Measurements from ENCODE around the gene C2CD4B.

The C2CD4B gene, protein sequence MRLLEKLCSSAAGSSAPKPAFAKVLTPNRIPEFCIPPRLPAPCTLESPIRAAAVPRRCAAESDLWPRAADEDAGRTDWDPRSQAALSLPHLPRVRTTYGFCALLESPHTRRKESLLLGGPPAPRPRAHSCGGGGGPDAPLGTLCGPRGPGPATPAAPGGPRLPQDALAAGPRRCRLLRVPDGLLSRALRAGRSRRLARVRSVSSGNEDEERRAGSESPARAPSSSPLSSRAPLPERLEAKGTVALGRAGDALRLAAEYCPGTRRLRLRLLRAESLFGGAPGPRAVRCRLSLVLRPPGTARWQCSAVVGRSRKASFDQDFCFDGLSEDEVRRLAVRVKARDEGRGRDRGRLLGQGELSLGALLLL

DNA sequence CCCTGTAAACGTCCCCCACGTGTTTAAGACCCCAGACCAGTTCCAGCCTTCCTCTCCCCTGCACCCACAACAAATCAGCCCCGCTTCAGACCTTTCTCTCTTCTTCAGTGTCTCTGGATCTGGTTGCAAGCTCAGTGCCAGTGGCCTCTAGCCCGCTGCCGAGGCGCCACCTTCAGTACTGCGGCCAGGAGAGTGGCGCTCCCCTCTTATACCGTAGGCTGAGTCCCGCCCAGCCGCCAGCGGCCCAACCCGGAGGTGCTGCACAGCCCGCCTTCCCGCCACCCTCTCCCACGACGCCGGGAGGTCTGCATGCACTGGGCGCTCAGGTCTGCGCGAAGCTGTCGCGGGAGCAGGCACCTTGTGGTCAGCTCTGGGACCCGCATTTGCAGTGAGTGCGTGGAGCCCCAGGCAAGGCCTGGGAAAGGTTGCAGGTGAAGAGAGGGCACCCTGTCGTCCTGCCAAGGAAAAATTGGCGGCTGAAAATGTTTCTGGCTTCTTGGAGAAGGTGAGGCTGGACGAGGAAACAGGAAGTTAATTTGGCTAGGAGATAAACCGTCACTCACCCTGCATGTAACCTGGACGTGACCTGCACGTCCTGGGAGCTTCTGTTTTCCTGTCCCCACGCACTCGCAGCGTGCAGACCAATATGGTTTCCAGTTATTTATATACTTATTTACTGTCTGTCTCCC lies at the start of gene C2CD4B:
Gene C2CD4B (minus strand): TSS at position 182 of the 689 bp plus-strand sequence. CDS start 301 bp downstream, outside the sequence.
- peaks cover 14% of the 10 kb centered on the region for H3K4me1 Mint-ChIP-seq
- H3K4me3 Mint-ChIP-seq, result peak within 1 kb of the TSS; percentile 71
- H3K27ac Mint-ChIP-seq, result peak within 1 kb of the TSS; percentile 17
- no peaks in the 10 kb centered on the region for H3K36me3 Mint-ChIP-seq
- peaks cover 56% of the 10 kb centered on the region for H3K27me3 Mint-ChIP-seq
- no peaks in the 10 kb centered on the region for H3K9me3 Mint-ChIP-seq

DNA sequence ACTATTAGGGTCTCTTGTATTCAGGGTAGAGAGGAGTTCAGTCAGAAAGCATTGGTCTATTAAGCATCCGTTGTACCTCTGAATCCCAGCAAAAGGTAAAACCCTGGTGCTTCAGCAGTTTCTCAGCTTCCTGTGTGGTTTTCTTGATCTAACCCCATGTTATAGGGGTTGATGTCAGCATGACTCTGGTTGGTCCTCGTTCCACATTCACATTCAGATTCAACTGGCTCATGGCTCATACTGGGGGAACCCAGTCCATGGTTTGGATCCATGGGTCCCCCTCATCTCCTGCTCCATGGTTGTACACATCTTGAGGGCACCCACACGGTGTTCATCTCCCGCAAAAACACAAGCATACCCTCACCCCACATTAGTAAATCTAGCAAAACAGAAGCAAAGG lies 47.7 kb upstream of the C2CD4B start:
- no peak overlapping the region for H3K4me3 Mint-ChIP-seq
- H3K27me3 Mint-ChIP-seq, result peaks cover 4% of the 10 kb centered on the region
- H3K36me3 Mint-ChIP-seq, result peaks cover 3% of the 10 kb centered on the region
- no peak overlapping the region for H3K27ac Mint-ChIP-seq
- H3K9me3 Mint-ChIP-seq, result peaks cover 18% of the 10 kb centered on the region
- H3K4me1 Mint-ChIP-seq, result peaks cover 10% of the 10 kb centered on the region

DNA sequence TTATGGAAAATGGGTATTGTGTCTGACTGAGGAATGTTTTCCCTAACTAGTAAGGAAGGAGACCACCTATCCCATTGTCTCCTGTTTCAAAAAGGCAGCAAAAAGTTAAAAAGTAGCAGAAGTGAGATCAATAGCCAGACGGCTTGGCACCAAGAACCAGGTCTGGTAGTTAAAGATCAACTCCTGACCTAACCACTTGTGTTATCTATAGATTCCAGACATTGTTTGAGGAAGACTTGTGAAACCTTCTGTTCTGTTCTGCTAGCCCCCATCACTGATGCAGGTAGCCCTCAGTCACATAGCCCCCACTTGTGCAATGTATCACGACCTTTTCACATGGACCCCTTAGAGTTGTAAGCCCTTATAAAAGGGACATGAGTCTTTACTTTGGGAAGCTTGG lies 46.3 kb upstream of the C2CD4B start:
- Mint-ChIP-seq H3K4me1 (peaks cover 10% of the 10 kb centered on the region), H3K36me3 (no peaks in the 10 kb centered on the region), H3K4me3 (no peak overlapping the region)

DNA sequence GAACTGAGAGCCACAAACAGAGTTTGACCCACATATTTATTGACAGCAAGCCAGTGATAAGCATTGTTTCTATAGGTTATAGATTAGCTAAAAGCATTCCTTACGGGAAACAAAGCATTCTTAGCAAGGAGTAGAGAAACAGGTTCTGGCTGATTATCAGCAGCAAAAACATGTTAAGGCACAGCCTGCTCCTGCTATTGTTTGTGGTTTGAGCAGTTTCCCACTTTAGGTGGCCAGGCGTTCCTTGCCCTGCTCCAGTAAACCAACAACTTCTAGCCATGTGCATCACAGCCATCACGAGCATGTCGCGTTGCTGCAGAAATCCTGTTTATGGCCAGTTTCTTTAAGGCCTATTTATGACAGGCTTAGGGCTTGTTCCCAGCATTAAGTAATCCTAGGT lies 44.7 kb upstream of the C2CD4B start:
- Mint-ChIP-seq H3K4me3 (no peak overlapping the region), H3K36me3 (no peaks in the 10 kb centered on the region), H3K9me3 (peaks cover 7% of the 10 kb centered on the region), H3K27ac (no peak overlapping the region), H3K27me3 (peaks cover 5% of the 10 kb centered on the region), H3K4me1 (peaks cover 10% of the 10 kb centered on the region)

More for the DNA sequence above, 46.3 kb upstream of the C2CD4B start:
- Mint-ChIP-seq H3K27me3 (peaks cover 4% of the 10 kb centered on the region), H3K27ac (no peak overlapping the region), H3K9me3 (peaks cover 14% of the 10 kb centered on the region)

DNA sequence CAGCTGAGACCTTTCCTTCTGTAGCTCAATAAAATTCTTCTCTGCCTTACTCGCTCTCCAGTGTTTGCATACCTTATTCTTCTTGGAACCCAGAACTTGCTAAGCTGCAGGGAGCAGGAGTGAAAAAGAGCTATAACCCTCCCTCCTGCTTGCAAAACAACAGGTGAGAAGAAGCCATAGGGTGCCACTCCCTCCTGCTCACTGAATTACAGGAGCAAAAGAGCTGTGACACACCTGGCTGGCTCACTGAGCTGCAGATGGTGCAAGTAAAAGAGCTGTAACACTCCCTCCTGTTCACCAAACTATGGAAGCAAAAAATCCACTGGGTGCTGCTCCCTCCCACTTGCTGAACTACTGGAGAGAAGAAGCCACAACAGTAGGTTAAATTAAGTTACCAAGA lies 44.2 kb upstream of the C2CD4B start:
- peaks cover 10% of the 10 kb centered on the region for H3K4me1 Mint-ChIP-seq
- H3K9me3 Mint-ChIP-seq, result peaks cover 7% of the 10 kb centered on the region

DNA sequence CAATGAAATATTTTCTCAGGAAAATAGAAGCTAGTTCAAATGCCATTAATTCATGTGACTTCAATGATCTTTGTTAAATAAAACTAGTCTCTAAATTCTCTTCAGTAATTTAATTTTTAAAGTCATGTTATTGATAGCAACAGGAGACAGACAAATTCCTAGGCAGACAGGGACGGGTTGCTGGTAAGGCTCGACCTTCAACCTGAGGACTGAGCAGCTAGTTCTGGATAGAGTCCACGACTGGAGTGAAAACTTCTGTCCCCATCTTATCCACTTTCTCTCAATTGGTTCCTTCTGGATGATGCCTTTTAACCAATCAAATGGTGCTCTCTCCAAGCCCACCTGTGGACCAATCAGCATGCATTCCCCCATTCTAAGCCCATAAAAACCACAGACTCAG lies 43.8 kb upstream of the C2CD4B start:
- H3K4me3 Mint-ChIP-seq, result no peak overlapping the region
- H3K27ac Mint-ChIP-seq, result no peak overlapping the region
- H3K4me1 Mint-ChIP-seq, result peaks cover 10% of the 10 kb centered on the region
- peaks cover 7% of the 10 kb centered on the region for H3K9me3 Mint-ChIP-seq
- H3K36me3 Mint-ChIP-seq, result no peaks in the 10 kb centered on the region
- peaks cover 6% of the 10 kb centered on the region for H3K27me3 Mint-ChIP-seq

More for the DNA sequence above, 44.2 kb upstream of the C2CD4B start:
- Mint-ChIP-seq H3K27me3 (peaks cover 5% of the 10 kb centered on the region), H3K4me3 (no peak overlapping the region), H3K27ac (no peak overlapping the region), H3K36me3 (no peaks in the 10 kb centered on the region)

DNA sequence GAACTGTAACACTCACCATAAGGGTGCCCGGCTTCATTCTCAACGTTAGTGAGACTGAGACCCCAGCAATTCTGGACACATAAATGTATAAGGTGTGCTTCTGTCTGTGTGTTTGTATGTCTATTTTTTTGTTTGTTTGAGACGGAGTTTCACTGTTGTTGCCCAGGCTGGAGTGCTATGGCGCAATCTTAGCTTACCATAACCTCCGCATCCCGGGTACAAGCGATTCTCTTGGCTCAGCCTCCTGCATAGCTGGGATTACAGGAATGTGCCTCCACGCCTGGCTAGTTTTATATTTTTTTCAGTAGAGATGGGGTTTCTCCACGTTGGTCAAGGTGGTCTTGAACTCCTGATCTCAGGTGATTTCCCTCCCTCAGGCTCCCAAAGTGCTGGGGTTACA lies 43.3 kb upstream of the C2CD4B start:
- H3K27ac Mint-ChIP-seq, result no peak overlapping the region
- peaks cover 7% of the 10 kb centered on the region for H3K9me3 Mint-ChIP-seq
- H3K4me3 Mint-ChIP-seq, result no peak overlapping the region
- peaks cover 10% of the 10 kb centered on the region for H3K4me1 Mint-ChIP-seq
- H3K27me3 Mint-ChIP-seq, result peaks cover 6% of the 10 kb centered on the region
- H3K36me3 Mint-ChIP-seq, result no peaks in the 10 kb centered on the region

DNA sequence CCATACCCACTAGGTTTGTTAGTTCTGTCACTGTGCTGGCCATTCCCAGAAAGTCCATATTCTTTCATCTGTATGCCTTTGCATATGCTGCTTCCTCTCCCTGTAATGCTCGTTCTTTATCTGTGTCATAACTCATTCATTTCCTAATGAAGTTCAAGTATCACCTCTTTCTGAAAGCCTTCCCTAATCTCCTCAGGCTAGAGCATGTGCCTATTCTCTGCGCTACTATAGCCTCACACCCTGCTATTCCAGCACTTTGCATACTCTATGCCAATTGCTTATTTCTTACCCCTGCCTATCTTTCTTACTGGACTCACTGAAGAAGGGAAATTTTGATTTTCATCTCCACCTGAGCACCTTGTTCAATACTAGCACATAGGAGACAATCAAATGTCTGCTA lies 25.6 kb upstream of the C2CD4B start:
- Mint-ChIP-seq H3K4me3 (no peak overlapping the region), H3K36me3 (no peaks in the 10 kb centered on the region), H3K27me3 (peaks cover 11% of the 10 kb centered on the region), H3K27ac (no peak overlapping the region), H3K4me1 (no peaks in the 10 kb centered on the region), H3K9me3 (no peaks in the 10 kb centered on the region)

DNA sequence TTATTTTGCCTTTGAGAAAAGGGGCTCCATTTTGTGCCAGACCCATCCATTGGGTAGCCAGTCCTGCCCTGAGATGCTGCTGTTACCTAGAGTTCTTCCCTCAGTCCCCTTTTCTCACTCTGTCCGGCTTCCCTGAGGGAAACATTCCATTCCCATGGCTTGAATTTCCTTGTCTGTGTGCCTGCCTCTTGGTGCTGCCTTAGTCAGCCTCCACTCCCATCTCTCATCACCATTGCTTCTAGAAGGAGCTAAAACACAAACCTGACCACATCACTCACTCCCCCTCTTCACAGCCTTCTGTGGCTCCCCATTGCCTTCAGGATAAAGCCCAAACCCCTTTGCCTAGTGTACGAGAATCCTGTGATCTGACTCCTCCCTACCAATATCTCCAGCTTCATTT lies 25.2 kb upstream of the C2CD4B start:
- no peak overlapping the region for H3K4me3 Mint-ChIP-seq
- no peak overlapping the region for H3K27ac Mint-ChIP-seq
- H3K36me3 Mint-ChIP-seq, result no peaks in the 10 kb centered on the region
- no peaks in the 10 kb centered on the region for H3K9me3 Mint-ChIP-seq
- no peaks in the 10 kb centered on the region for H3K4me1 Mint-ChIP-seq
- H3K27me3 Mint-ChIP-seq, result peaks cover 11% of the 10 kb centered on the region

DNA sequence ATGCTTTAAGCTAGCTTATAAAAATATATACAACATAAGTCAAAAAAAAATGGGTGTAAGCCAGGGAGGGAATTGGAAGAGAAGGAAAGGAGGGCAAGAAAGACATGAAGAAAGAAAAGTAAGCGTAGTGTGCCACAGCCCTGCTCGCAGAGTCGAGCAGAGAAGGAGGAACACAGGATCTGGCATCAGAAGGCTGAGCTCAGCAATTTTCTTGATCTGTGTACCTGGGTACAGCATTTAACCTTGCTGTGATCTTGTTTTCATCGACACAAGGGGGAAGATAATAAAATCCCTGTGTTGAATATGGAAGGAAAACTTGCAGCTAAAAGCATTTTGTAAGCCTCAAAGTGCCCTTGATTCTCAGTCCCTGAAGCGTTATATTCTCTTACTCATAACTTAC lies 23.7 kb upstream of the C2CD4B start:
- Mint-ChIP-seq H3K9me3 (no peaks in the 10 kb centered on the region), H3K36me3 (no peaks in the 10 kb centered on the region), H3K4me3 (no peak overlapping the region), H3K27me3 (peaks cover 10% of the 10 kb centered on the region), H3K27ac (no peak overlapping the region), H3K4me1 (no peaks in the 10 kb centered on the region)

DNA sequence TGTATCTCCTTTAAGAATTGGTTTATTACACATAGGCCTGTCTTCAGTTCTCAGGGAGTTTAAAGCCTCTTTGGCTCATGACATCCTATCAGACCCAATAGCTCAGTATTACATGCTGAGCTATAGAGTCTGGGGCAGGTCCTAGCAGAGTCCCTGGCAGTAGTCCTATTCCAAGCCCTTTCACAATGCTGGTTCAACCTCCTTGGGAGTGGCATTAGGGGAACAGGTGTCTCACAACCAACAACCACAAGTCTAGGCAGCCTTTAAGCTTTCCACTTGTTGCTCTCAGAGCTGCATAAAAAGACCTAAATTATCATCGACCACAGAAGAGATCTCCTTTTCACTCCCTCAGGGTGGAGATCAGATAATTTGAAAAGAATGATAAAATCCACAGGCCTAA lies 22.8 kb upstream of the C2CD4B start:
- Mint-ChIP-seq H3K27ac (no peak overlapping the region), H3K4me3 (no peak overlapping the region)

DNA sequence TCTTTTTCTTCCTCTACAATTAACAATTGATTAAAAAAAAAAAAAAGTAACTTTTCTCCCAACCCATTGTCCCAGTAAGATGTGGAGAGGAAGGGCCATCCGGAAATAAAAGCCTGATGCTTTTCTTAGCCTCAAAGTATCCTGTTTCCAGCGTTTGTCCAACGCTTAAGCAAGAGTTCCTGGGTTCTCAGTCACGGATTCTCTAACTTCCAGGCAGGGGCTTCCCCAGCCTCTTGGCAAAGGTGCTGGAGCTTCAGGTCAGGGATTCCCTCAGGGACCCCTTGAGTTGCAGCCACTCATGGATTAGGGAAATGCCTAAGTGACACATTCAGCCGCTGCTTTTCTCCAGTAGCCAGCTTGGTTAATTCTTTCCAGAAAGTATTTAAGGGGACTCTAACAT lies 22.3 kb upstream of the C2CD4B start:
- no peaks in the 10 kb centered on the region for H3K36me3 Mint-ChIP-seq
- no peak overlapping the region for H3K27ac Mint-ChIP-seq
- H3K27me3 Mint-ChIP-seq, result peaks cover 8% of the 10 kb centered on the region
- no peaks in the 10 kb centered on the region for H3K4me1 Mint-ChIP-seq
- no peak overlapping the region for H3K4me3 Mint-ChIP-seq
- no peaks in the 10 kb centered on the region for H3K9me3 Mint-ChIP-seq

More for the DNA sequence above, 22.8 kb upstream of the C2CD4B start:
- H3K36me3 Mint-ChIP-seq, result no peaks in the 10 kb centered on the region
- H3K9me3 Mint-ChIP-seq, result no peaks in the 10 kb centered on the region
- peaks cover 8% of the 10 kb centered on the region for H3K27me3 Mint-ChIP-seq
- no peaks in the 10 kb centered on the region for H3K4me1 Mint-ChIP-seq

DNA sequence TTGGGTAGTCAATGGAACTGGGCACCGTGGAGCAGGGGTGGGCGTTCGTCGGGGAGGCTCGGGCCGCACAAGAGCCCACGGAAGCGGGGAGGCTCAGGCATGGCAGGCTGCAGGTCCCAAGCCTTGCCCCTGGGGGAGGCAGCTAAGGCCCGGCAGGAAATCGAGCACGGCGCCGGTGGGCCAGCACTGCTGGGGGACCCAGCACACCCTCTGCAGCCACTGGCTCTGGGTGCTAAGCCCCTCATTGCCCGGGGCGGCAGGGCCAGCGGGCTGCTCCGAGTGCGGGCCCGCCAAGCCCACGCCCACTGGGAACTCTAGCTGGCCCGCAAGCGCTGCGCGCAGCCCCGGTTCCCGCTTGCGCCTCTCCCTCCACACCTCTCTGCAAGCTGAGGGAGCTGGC lies 21.5 kb upstream of the C2CD4B start:
- Mint-ChIP-seq H3K9me3 (no peaks in the 10 kb centered on the region), H3K27ac (no peak overlapping the region), H3K36me3 (no peaks in the 10 kb centered on the region), H3K27me3 (peaks cover 5% of the 10 kb centered on the region), H3K4me3 (no peak overlapping the region), H3K4me1 (no peaks in the 10 kb centered on the region)

DNA sequence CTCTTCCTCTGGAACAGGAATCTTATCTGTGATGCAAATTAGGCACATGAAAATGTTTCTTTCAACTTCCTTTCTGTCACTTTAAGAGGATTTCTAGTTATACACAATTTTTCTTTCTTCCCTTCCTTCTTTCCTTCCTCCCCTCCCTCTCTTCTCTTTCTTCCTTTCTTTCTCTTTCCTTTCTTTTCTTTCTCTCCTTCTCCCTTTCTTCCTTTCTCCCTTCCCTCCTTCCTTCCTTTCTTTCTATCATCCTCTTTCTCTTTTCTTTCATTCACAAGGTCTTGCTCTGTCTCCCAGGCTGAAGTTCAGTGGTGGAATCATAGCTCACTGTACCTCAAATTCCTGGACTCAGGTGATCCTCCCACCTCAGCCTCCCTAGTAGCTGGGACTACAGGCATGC lies 18.0 kb upstream of the C2CD4B start:
- H3K4me1 Mint-ChIP-seq, result no peaks in the 10 kb centered on the region
- H3K36me3 Mint-ChIP-seq, result no peaks in the 10 kb centered on the region
- peaks cover 7% of the 10 kb centered on the region for H3K27me3 Mint-ChIP-seq
- H3K27ac Mint-ChIP-seq, result no peak overlapping the region
- no peak overlapping the region for H3K4me3 Mint-ChIP-seq
- no peaks in the 10 kb centered on the region for H3K9me3 Mint-ChIP-seq

DNA sequence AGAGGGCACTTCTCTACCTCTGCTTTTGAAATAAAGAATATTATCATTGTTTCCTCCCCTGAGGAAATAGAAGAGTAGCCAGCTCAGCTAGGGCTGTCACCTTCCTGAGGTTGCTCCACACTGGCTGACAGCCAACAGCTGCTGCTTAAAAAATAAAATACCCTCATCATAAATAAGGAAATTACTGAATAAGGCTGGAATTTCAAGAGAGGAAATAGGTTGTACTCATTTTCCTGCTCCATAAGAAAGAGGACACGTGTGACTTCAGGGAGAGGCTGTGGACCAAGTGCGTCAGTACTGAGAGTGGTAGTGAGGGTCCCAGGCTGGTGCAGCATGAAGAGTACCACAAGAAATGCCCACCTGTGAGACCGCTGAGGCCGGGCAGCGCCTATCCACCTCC lies 8.1 kb upstream of the C2CD4B start:
- H3K36me3 Mint-ChIP-seq, result no peaks in the 10 kb centered on the region
- H3K9me3 Mint-ChIP-seq, result no peaks in the 10 kb centered on the region
- no peaks in the 10 kb centered on the region for H3K4me1 Mint-ChIP-seq
- H3K27me3 Mint-ChIP-seq, result peaks cover 29% of the 10 kb centered on the region
- no peak overlapping the region for H3K4me3 Mint-ChIP-seq
- H3K27ac Mint-ChIP-seq, result no peak overlapping the region

DNA sequence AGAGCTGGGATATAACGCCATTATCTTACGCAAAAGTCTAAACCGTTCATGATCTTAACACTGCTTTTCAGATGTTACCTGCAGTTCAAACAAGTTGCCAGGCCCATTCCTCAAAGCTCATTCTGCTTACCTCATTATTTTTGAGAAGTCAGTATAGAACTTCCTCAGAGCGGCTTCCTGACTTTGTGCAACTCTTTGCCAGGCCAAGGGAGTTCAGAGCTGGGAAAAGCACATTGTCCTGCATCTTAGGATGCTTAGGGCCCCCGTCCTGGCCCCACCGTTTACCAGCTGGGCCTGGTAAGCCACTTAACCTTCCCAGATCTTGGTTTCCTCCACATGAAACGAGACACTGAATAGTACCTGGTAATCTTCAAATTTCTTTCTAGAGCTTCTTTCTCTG lies 6.8 kb upstream of the C2CD4B start:
- Mint-ChIP-seq H3K27ac (no peak overlapping the region), H3K9me3 (no peaks in the 10 kb centered on the region), H3K27me3 (peaks cover 36% of the 10 kb centered on the region)

More for the DNA sequence above, 6.8 kb upstream of the C2CD4B start:
- Mint-ChIP-seq H3K4me3 (no peak overlapping the region), H3K36me3 (no peaks in the 10 kb centered on the region), H3K4me1 (no peaks in the 10 kb centered on the region)

Data from activated naive CD4-positive, alpha-beta T cell treated with anti-CD3 and anti-CD28 coated beads, Interleukin-2, amount 50 U/mL, for 24 hours (primary cell).